HepG2 (cell line): Measurements from ENCODE around the gene CYP21A2. TPM values are rescaled to one million over a fixed set of nuclear protein-coding genes. Genes with fewer than 3 reads are reported as not detected.

Experiments used
- ARHGAP35 ChIP-seq: sonication (generic); formaldehyde crosslinking; IDR thresholded peaks from 2 replicates; pipeline ENCODE4 v1.9.0; 2022; ENCODE audit warnings: mild to moderate bottlenecking, inconsistent platforms, moderate library complexity, missing genetic modification reagents, borderline replicate concordance
- ATF1 ChIP-seq: IDR thresholded peaks from 2 replicates; pipeline ENCODE4 v1.6.1; 2016; ENCODE audit warnings: mild to moderate bottlenecking, control low read depth
- BATF2 ChIP-seq: sonication (generic); formaldehyde crosslinking; IDR thresholded peaks from 2 replicates; pipeline ENCODE4 v1.8.0; 2022; ENCODE audit warnings: mild to moderate bottlenecking, missing genetic modification reagents, moderate library complexity
- CHCHD3 ChIP-seq: sonication (generic); formaldehyde crosslinking; IDR thresholded peaks from 2 replicates; pipeline ENCODE4 v1.8.0; 2022; ENCODE audit warnings: mild to moderate bottlenecking, missing genetic modification reagents, moderate library complexity
- FOXO1 ChIP-seq: sonication (generic); formaldehyde crosslinking; IDR thresholded peaks from 2 replicates; pipeline ENCODE4 v1.4.0; 2020; ENCODE audit warnings: missing genetic modification reagents
- HCFC1 ChIP-seq: fragments of 150-350 bp; IDR thresholded peaks from 2 replicates; pipeline ENCODE4 v1.6.1; 2014; ENCODE audit warnings: low read depth, low read length
- KDM1A ChIP-seq: IDR thresholded peaks from 2 replicates; pipeline ENCODE4 v1.6.1; 2016; ENCODE audit warnings: missing compliant biosample characterization
- MIER2 ChIP-seq: IDR thresholded peaks from 2 replicates; pipeline ENCODE4 v1.6.1; 2016; ENCODE audit warnings: missing biosample characterization, missing genetic modification reagents
- MXD3 ChIP-seq: IDR thresholded peaks from 2 replicates; pipeline ENCODE4 v1.6.1; 2016; ENCODE audit warnings: mild to moderate bottlenecking, missing biosample characterization, missing genetic modification reagents
- NCOA2 ChIP-seq: sonication (generic); formaldehyde crosslinking; IDR thresholded peaks from 2 replicates; pipeline ENCODE4 v1.8.0; 2022; ENCODE audit warnings: inconsistent platforms
- NR2F2 ChIP-seq: IDR thresholded peaks from 2 replicates; pipeline ENCODE4 v1.6.1; 2012; ENCODE audit warnings: low read depth, inconsistent platforms, borderline replicate concordance
- RXRA ChIP-seq: sonication (generic); formaldehyde crosslinking; IDR thresholded peaks from 2 replicates; pipeline ENCODE4 v1.5.1; 2020; ENCODE audit warnings: missing genetic modification reagents
- SAP130 ChIP-seq: IDR thresholded peaks from 2 replicates; pipeline ENCODE4 v1.6.1; 2016; ENCODE audit warnings: low read depth
- XRCC5 ChIP-seq: fragments of 200-400 bp; formaldehyde crosslinking; optimal IDR thresholded peaks from 2 replicates; pipeline ENCODE3; 2017; ENCODE audit warnings: mild to moderate bottlenecking, low read length
- ZBTB8A ChIP-seq: sonication (generic); formaldehyde crosslinking; IDR thresholded peaks from 2 replicates; pipeline ENCODE4 v1.4.0; 2020; ENCODE audit warnings: mild to moderate bottlenecking, low read depth, missing genetic modification reagents, borderline replicate concordance
- ZNF441 ChIP-seq: sonication (generic); formaldehyde crosslinking; IDR thresholded peaks from 2 replicates; pipeline ENCODE4 v1.7.0; 2021; ENCODE audit warnings: missing genetic modification reagents, borderline replicate concordance
- ZNF503 ChIP-seq: sonication (generic); formaldehyde crosslinking; IDR thresholded peaks from 2 replicates; pipeline ENCODE4 v1.4.0; 2020; ENCODE audit warnings: missing genetic modification reagents
- polyA plus RNA-seq, 8 experiments: library from polyadenylated mRNA; depleted of rRNA in 3 of 8; stranded (reverse) in 7 of 8; unstranded in 1 of 8; fragments of >200 nt; fragmentation: Illumina TruSeq in 4 of 8; extraction: Trizol in 4 of 8; gene quantifications; 2 replicates each; pipeline versions ENCODE4 v1.2.1 to v1.2.3, GENCODE V29; 2011 to 2016; ENCODE audit warnings: low read depth in 4 of 8, missing spikeins in 1 of 8, mixed read lengths in 1 of 8; ENCODE audit not compliant: insufficient read depth in 1 of 8
- total RNA-seq, 5 experiments: library from RNA; depleted of rRNA; stranded (reverse); fragments of >200 nt; fragmentation: Illumina TruSeq; extraction: Trizol; gene quantifications; 2 replicates each; pipeline ENCODE4 v1.2.3, GENCODE V29; 2016; ENCODE audit warnings: low read depth in 1 of 5
- TF ChIP-seq, protein P1 (sequence below): sonication (generic); formaldehyde crosslinking; IDR thresholded peaks from 2 replicates; pipeline ENCODE4 v1.8.1; 2022; ENCODE audit warnings: low read depth, mild to moderate bottlenecking, missing genetic modification reagents
- TF ChIP-seq, protein P2 (sequence below): sonication (generic); formaldehyde crosslinking; IDR thresholded peaks from 2 replicates; pipeline ENCODE4 v1.5.0; 2020; ENCODE audit warnings: missing genetic modification reagents
- TF ChIP-seq, protein P3 (sequence below): sonication (generic); formaldehyde crosslinking; IDR thresholded peaks from 2 replicates; pipeline ENCODE4 v1.5.0; 2020; ENCODE audit warnings: mild to moderate bottlenecking, missing genetic modification reagents

CYP21A2 gene
- total and polyA plus RNA-seq, 2 of the 13 experiments (the other 11 are each of a cell fraction or from before 2014, with no cell fraction given): 1.5 to 6.3 TPM

DNA sequence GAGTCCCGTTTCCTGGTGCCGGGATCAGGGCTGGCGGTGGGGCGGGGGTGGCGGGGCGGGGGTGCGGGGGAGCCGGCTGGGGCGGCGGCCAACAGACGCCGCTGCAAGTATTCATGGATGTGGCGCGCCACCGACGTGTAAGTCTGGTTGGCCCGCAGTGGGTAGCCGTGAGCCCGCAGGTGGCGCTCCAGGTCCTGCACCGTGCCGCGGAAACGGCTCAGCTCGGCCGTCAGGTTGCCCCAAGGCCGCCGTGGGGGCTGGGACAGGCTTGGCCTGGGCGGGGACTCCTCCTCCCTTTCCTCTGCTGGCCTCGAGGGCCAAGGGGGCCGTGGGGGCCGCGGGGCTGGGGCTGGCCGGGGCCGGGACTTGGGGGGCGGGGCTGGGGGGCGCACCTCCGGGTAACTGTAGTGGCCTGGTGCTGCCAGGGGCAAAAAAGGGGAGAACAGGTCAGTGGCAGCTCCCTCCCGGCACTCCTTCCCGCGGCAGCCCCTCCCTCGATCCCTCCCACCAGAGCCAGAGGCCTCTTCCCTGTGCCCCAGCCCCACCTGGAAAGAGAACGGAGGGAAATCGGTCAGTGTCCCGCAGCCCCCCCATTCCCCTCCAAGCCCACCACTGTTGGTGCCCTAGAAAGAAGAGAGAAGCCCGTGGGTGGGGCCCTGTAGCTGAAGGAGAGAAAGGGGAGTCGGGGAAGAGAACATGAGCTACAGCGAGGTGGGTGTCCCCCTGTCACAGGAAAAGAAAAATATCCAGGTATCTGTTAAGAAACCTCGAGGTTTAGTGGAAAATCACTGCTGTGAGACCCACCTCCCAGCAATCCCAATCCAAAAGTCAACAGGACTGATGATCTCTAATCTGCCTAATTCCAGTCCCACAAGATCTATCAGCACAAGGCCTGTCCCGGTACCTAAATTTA lies 49.6 kb downstream of the CYP21A2 start (continued):
- TF ChIP-seq, protein P1, sequence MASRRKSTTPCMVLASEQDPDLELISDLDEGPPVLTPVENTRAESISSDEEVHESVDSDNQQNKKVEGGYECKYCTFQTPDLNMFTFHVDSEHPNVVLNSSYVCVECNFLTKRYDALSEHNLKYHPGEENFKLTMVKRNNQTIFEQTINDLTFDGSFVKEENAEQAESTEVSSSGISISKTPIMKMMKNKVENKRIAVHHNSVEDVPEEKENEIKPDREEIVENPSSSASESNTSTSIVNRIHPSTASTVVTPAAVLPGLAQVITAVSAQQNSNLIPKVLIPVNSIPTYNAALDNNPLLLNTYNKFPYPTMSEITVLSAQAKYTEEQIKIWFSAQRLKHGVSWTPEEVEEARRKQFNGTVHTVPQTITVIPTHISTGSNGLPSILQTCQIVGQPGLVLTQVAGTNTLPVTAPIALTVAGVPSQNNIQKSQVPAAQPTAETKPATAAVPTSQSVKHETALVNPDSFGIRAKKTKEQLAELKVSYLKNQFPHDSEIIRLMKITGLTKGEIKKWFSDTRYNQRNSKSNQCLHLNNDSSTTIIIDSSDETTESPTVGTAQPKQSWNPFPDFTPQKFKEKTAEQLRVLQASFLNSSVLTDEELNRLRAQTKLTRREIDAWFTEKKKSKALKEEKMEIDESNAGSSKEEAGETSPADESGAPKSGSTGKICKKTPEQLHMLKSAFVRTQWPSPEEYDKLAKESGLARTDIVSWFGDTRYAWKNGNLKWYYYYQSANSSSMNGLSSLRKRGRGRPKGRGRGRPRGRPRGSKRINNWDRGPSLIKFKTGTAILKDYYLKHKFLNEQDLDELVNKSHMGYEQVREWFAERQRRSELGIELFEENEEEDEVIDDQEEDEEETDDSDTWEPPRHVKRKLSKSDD (CRISPR knock-in tag): peak; percentile 60; the same call in 1 of the 2 replicates
- no peak for TF ChIP-seq KDM1A (CRISPR knock-in tag)
- no peak for TF ChIP-seq CHCHD3 (CRISPR knock-in tag)
- peak; percentile 82 for TF ChIP-seq XRCC5
- TF ChIP-seq NCOA2: peak; percentile 39; the same call in 1 of the 2 replicates
- no peak for TF ChIP-seq ATF1 (CRISPR knock-in tag)
- TF ChIP-seq, protein P2, sequence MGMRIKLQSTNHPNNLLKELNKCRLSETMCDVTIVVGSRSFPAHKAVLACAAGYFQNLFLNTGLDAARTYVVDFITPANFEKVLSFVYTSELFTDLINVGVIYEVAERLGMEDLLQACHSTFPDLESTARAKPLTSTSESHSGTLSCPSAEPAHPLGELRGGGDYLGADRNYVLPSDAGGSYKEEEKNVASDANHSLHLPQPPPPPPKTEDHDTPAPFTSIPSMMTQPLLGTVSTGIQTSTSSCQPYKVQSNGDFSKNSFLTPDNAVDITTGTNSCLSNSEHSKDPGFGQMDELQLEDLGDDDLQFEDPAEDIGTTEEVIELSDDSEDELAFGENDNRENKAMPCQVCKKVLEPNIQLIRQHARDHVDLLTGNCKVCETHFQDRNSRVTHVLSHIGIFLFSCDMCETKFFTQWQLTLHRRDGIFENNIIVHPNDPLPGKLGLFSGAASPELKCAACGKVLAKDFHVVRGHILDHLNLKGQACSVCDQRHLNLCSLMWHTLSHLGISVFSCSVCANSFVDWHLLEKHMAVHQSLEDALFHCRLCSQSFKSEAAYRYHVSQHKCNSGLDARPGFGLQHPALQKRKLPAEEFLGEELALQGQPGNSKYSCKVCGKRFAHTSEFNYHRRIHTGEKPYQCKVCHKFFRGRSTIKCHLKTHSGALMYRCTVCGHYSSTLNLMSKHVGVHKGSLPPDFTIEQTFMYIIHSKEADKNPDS (CRISPR knock-in tag): no peak
- TF ChIP-seq BATF2 (CRISPR knock-in tag): no peak
- no peak for TF ChIP-seq HCFC1
- TF ChIP-seq, protein P3, sequence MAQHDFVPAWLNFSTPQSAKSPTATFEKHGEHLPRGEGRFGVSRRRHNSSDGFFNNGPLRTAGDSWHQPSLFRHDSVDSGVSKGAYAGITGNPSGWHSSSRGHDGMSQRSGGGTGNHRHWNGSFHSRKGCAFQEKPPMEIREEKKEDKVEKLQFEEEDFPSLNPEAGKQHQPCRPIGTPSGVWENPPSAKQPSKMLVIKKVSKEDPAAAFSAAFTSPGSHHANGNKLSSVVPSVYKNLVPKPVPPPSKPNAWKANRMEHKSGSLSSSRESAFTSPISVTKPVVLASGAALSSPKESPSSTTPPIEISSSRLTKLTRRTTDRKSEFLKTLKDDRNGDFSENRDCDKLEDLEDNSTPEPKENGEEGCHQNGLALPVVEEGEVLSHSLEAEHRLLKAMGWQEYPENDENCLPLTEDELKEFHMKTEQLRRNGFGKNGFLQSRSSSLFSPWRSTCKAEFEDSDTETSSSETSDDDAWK (CRISPR knock-in tag): no peak
- TF ChIP-seq ZNF503: no peak
- no peak for TF ChIP-seq ZBTB8A (CRISPR knock-in tag)
- TF ChIP-seq ARHGAP35 (CRISPR knock-in tag): no peak
- 0 out of 2 replicates have a peak, but pooled peaks have one; percentile 30 for TF ChIP-seq FOXO1 (CRISPR knock-in tag)
- no peak for TF ChIP-seq NR2F2
- TF ChIP-seq MXD3 (CRISPR knock-in tag): no peak
- peak; percentile 69 for TF ChIP-seq RXRA (CRISPR knock-in tag)
- TF ChIP-seq ZNF441 (CRISPR knock-in tag): peak; percentile 64; the same call in 1 of the 2 replicates
- TF ChIP-seq SAP130: peak; percentile 75
- 0 out of 2 replicates have a peak, but pooled peaks have one; percentile 56 for TF ChIP-seq MIER2 (CRISPR knock-in tag)
